GM12872 (cell line): ENCODE data around the gene LRRC75A.

Experiments used
- CTCF ChIP-seq: IDR thresholded peaks from 3 replicates; pipeline ENCODE4 v1.5.1; 2011; ENCODE audit warnings: low read depth, mild to moderate bottlenecking, low read length, moderate library complexity; ENCODE audit not compliant: insufficient read depth

Gene LRRC75A

GRCh38 chr17:16492613-16493530, 879 bp upstream of the LRRC75A start:
- no peak for TF ChIP-seq CTCF

DNA sequence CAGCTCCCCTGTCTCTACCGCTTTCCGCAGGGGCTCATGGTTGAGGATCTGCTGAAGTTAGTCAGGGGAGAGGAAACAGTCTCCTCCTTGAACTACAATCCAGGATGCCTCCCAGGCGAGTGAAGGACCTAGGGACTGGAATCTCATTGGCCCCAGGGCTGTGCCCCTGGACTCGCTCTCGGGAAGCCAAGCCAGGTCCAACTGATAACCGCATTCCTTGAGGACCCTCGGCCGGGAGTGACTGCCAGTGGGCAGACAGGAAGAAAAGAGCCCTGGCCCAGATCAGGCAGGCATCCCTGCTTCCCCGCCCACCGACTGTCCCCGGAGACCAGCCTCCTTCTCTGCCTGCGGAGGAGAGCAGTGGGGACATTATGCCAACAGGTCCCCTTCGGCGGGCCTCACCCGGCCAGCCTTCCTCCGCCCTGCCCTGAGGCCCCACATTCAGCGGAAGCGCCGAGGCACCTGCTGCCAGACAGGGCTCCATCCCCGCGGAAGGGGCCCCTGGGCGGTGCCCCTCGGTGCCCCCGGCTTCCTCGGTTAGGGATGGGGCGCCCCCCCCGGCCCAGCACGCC, 776 bp downstream of the LRRC75A start:
- no peak for TF ChIP-seq CTCF

DNA sequence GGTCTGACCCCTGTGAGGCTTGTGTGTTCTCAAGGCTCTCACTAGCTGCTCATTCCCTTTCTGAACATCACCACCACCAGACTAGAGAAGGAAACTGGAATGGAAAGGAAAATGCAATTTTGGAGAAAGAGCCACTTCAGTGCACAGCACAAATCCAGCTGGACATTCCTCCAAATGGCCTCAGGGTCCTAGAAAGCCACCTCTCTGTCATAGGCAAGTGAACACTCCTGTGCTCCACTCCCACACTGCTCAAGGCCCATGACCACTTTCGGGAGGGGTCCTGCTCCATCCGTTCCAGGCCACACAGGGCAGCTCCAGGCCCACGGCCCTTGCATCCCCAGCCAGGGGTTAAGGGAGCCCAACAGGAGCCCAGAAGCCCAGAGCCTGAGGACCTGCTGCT, 2.6 kb downstream of the LRRC75A start:
- TF ChIP-seq CTCF, result no peak

DNA sequence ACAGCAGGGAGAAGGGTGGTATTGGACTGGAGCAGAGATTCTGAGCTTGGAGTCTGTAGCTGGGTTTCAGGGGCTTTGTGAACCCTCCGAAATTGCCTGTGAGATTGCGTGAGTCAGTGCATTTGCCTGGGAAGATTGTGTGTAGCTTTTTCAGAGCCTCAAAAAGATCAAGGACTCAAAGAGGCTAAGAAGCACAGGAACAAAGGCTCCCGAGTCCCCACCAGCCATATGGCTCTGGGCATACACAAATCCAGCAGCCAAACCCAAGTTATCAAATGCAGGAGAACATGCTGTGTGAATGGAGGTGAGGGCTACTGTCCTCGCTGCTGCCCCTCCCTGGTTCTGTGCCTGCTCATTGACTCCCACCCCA, 3.0 kb downstream of the LRRC75A start:
- no peak for TF ChIP-seq CTCF

- TF ChIP-seq CTCF, result no peak
These were observed 3.6 kb downstream of the LRRC75A start for GRCh38 chr17:16488186-16488967.

GRCh38 chr17:16486373-16487250, 5.4 kb downstream of the LRRC75A start:
- no peak for TF ChIP-seq CTCF
